T-helper 17 cell (primary cell): ENCODE data around the gene C11orf97. TPM values are rescaled to one million over a fixed set of nuclear protein-coding genes. Genes with fewer than 3 reads are reported as not detected.

Source experiments
- ATAC-seq: fragments of 150-1000 bp; cut with Tn5 transposase; 2 replicates; pipeline ENCODE4 v1.10.0; 2021; ENCODE audit warnings: mild to moderate bottlenecking, moderate library complexity
- DNase-seq, 3 donors: peaks; one replicate each; pipeline versions ENCODE4 v3.0.0 to v3.0.0-alpha.2; 2020 to 2021
- H3K9me3 ChIP-seq: one replicate; pipeline ENCODE4 v1.7.0; 2013; ENCODE audit warnings: low read length, mild to moderate bottlenecking; ENCODE audit not compliant: control insufficient read depth, poor library complexity, severe bottlenecking
- H3K27ac Mint-ChIP-seq: one replicate; pipeline ENCODE4 v1.8.0; 2022; ENCODE audit warnings: mild to moderate bottlenecking, moderate library complexity, mixed read lengths
- H3K27me3 Mint-ChIP-seq: one replicate; pipeline ENCODE4 v1.8.0; 2022; ENCODE audit warnings: mixed read lengths
- H3K36me3 Mint-ChIP-seq: one replicate; pipeline ENCODE4 v1.8.0; 2022; ENCODE audit warnings: low read depth, mixed read lengths
- H3K4me1 Mint-ChIP-seq: one replicate; pipeline ENCODE4 v1.8.0; 2022; ENCODE audit warnings: mild to moderate bottlenecking, mixed read lengths
- H3K4me3 Mint-ChIP-seq: one replicate; pipeline ENCODE4 v1.8.0; 2022; ENCODE audit warnings: mild to moderate bottlenecking, moderate library complexity, mixed read lengths
- total RNA-seq, 4 donors: library from RNA in 2 of 4; stranded (reverse) in 2 of 4; gene quantifications; one replicate each; pipeline ENCODE4 v1.2.3 and lab custom pipeline; 2022 to 2026

The C11orf97 gene
- total RNA-seq, 2 donors from 2014 or later = not detected

DNA sequence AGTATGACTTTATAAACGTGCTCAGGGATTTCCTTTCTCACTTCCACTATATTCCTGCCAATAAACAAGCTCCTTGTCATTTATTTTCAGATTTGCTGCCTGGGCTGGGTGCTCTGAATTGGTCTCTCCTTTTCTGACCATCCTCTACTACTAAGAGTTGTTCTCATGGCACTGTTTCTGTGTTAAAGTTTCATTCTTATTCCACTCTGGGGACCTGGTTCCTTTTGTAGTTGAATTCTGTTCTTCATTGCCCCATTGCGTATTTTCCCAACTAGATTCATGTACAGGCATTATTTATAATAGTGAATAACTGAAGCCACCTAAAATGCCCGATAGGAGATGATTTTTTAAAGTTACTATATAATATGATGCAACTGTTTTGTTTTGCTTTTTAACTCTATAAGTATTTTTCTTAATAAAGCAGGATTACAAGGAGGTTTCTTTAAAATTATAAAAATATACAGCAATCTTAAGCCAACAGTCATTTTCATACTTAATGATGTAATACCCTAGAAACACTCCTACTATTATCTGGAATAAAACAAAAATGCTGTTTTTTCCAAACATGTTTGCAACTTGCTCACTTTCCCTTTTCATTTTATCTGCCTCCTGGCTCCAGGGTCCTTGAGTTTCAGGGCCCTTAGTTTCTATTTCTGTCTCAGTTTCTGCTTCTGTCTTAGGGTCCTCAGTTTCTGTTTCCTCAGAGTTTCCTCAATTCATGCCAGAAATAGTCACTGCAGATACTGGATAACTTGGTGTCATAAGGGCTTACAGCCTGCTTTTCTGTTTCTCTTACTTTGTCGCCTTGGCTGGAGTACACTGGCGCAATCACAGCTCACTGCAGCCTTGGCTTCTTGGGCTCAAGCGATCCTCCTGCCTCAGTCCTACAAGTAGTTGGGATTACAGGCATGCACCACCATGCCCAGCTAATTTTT, 21.7 kb downstream of the C11orf97 start:
- Mint-ChIP-seq H3K27me3 (peaks cover 52% of the 10 kb centered on the region), H3K4me1 (no peaks in the 10 kb centered on the region), H3K4me3 (no peak overlapping the region), H3K36me3 (no peaks in the 10 kb centered on the region), H3K27ac (no peak overlapping the region)
- DNase-seq = no peak
- no peak for ATAC-seq
- H3K9me3 ChIP-seq = no peaks in the 10 kb centered on the region

DNA sequence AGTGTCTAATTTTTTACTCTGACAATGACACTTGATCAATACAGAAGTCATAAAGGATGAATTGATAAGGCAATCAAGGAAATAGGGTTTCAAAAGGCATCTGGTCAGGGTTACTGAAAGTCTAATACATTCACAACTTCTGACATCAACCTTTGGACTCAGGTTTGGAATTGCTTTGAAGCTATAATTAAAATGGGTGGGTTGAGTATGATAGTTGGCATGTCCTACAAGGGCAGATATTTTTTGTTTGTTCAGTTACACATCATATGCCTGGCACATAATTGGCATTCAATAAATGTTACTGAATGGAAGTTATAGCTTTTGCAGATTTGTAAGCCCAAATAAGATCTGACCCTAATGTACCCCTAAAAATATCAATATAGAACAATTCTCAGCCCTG, 24.1 kb downstream of the C11orf97 start:
- Mint-ChIP-seq H3K27me3 (peaks cover 40% of the 10 kb centered on the region), H3K4me3 (no peak overlapping the region), H3K4me1 (no peaks in the 10 kb centered on the region), H3K27ac (no peak overlapping the region), H3K36me3 (no peaks in the 10 kb centered on the region)
- ATAC-seq = no peak
- no peaks in the 10 kb centered on the region for H3K9me3 ChIP-seq
- no peak for DNase-seq

DNA sequence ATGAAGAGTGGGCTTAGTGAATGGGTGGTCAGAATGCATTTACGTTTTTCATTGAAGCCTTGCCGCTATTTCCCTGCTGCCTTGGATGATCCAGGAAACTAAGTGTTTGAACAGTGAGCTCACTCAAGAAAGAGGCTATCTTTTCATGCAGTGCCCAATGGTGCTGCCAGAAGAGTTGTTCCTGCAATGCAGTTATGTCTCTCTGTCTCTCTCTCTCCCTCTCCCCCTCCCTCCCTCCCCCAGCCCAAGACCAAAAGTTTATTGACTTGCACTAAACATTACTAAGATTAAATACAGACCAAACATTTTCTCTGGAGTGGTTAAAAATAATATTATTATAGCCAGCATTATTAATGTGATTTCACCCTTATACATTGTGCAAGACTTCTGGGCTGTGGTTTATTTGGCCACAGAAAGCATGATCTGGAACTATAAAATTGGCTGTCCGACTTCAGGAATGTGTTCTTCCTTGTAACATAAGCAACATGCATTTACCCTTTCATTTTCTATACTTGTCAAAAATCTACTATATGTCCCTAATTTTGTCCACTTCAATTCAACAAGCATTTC, 24.9 kb downstream of the C11orf97 start:
- H3K4me3 Mint-ChIP-seq = no peak overlapping the region
- no peaks in the 10 kb centered on the region for H3K36me3 Mint-ChIP-seq
- ATAC-seq (no peak), DNase-seq (no peak)
- no peaks in the 10 kb centered on the region for H3K4me1 Mint-ChIP-seq
- H3K27me3 Mint-ChIP-seq = peaks cover 40% of the 10 kb centered on the region
- H3K27ac Mint-ChIP-seq = no peak overlapping the region
- no peaks in the 10 kb centered on the region for H3K9me3 ChIP-seq

DNA sequence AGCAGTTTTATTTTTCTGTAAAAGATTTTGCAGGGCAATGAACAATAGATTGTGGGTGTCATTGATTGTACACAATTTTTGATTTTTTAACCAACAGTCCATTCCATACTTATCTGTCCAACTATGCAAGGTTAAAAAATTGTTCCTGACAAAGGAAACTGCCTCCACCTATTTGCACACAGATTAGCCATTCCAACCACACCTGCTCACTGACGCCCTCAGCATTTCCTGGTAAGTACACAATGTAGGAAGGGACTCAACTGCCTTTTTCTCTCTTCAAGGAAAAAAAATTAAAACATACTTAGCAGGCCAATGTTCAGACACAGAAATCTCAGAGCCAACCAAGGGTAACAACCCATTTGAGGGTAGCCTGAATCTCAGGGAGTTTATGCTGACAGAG, 27.2 kb downstream of the C11orf97 start:
- H3K4me1 Mint-ChIP-seq = peaks cover 2% of the 10 kb centered on the region
- H3K9me3 ChIP-seq = no peaks in the 10 kb centered on the region
- peaks cover 24% of the 10 kb centered on the region for H3K27me3 Mint-ChIP-seq
- H3K27ac Mint-ChIP-seq = no peak overlapping the region
- peaks cover 2% of the 10 kb centered on the region for H3K36me3 Mint-ChIP-seq
- ATAC-seq (no peak), DNase-seq (no peak)
- no peak overlapping the region for H3K4me3 Mint-ChIP-seq

DNA sequence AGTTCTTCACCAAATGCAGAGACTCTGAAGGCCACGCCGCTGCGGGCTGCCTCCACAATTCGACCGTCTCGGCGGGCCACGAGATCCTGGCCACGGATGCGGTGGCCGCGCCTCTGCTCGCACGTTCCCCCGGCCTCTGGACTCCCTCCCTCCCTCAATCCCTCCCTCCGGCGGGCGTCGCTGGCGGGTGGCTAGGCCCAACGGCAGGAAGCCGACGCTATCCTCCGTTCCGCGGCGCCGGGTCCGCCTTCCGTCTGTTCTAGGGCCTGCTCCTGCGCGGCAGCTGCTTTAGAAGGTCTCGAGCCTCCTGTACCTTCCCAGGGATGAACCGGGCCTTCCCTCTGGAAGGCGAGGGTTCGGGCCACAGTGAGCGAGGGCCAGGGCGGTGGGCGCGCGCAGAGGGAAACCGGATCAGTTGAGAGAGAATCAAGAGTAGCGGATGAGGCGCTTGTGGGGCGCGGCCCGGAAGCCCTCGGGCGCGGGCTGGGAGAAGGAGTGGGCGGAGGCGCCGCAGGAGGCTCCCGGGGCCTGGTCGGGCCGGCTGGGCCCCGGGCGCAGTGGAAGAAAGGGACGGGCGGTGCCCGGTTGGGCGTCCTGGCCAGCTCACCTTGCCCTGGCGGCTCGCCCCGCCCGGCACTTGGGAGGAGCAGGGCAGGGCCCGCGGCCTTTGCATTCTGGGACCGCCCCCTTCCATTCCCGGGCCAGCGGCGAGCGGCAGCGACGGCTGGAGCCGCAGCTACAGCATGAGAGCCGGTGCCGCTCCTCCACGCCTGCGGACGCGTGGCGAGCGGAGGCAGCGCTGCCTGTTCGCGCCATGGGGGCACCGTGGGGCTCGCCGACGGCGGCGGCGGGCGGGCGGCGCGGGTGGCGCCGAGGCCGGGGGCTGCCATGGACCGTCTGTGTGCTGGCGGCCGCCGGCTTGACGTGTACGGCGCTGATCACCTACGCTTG, 31.7 kb downstream of the C11orf97 start, which contains the start of gene FUT4:
Gene FUT4, plus strand, starts transcription at position 227 of the 951 bp plus-strand sequence. Its CDS starts 213 bp downstream, at position 440.
- peak within 1 kb of the TSS; percentile 99 for H3K4me3 Mint-ChIP-seq
- peak within 1 kb of the TSS; percentile 97 for H3K27ac Mint-ChIP-seq
- peak; percentile 82 for ATAC-seq

DNA sequence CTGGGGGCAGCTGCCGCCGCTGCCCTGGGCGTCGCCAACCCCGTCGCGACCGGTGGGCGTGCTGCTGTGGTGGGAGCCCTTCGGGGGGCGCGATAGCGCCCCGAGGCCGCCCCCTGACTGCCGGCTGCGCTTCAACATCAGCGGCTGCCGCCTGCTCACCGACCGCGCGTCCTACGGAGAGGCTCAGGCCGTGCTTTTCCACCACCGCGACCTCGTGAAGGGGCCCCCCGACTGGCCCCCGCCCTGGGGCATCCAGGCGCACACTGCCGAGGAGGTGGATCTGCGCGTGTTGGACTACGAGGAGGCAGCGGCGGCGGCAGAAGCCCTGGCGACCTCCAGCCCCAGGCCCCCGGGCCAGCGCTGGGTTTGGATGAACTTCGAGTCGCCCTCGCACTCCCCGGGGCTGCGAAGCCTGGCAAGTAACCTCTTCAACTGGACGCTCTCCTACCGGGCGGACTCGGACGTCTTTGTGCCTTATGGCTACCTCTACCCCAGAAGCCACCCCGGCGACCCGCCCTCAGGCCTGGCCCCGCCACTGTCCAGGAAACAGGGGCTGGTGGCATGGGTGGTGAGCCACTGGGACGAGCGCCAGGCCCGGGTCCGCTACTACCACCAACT, 32.5 kb downstream of the C11orf97 start:
- DNase-seq (no peak), ATAC-seq (peak; percentile 3)
- H3K9me3 ChIP-seq = no peaks in the 10 kb centered on the region
- H3K27me3 Mint-ChIP-seq = peaks cover under 1% of the 10 kb centered on the region
- H3K27ac Mint-ChIP-seq = peak overlapping the region; percentile 49
- peaks cover 2% of the 10 kb centered on the region for H3K36me3 Mint-ChIP-seq
- H3K4me1 Mint-ChIP-seq = peaks cover 22% of the 10 kb centered on the region
- peak overlapping the region; percentile 99 for H3K4me3 Mint-ChIP-seq

More for the DNA sequence above, 31.7 kb downstream of the C11orf97 start, which contains the start of gene FUT4:
- H3K4me1 Mint-ChIP-seq = peaks cover 20% of the 10 kb centered on the region
- peaks cover 2% of the 10 kb centered on the region for H3K36me3 Mint-ChIP-seq
- DNase-seq = peak; percentile 39 to 58 (median 51)
- H3K27me3 Mint-ChIP-seq = peaks cover 6% of the 10 kb centered on the region
- no peaks in the 10 kb centered on the region for H3K9me3 ChIP-seq

DNA sequence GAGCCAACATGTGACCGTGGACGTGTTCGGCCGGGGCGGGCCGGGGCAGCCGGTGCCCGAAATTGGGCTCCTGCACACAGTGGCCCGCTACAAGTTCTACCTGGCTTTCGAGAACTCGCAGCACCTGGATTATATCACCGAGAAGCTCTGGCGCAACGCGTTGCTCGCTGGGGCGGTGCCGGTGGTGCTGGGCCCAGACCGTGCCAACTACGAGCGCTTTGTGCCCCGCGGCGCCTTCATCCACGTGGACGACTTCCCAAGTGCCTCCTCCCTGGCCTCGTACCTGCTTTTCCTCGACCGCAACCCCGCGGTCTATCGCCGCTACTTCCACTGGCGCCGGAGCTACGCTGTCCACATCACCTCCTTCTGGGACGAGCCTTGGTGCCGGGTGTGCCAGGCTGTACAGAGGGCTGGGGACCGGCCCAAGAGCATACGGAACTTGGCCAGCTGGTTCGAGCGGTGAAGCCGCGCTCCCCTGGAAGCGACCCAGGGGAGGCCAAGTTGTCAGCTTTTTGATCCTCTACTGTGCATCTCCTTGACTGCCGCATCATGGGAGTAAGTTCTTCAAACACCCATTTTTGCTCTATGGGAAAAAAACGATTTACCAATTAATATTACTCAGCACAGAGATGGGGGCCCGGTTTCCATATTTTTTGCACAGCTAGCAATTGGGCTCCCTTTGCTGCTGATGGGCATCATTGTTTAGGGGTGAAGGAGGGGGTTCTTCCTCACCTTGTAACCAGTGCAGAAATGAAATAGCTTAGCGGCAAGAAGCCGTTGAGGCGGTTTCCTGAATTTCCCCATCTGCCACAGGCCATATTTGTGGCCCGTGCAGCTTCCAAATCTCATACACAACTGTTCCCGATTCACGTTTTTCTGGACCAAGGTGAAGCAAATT, 33.3 kb downstream of the C11orf97 start:
- DNase-seq (no peak), ATAC-seq (no peak)
- H3K27me3 Mint-ChIP-seq = no peaks in the 10 kb centered on the region
- peak overlapping the region; percentile 99 for H3K4me3 Mint-ChIP-seq
- H3K36me3 Mint-ChIP-seq = peaks cover 3% of the 10 kb centered on the region
- H3K4me1 Mint-ChIP-seq = peaks cover 28% of the 10 kb centered on the region
- no peaks in the 10 kb centered on the region for H3K9me3 ChIP-seq
- H3K27ac Mint-ChIP-seq = peak overlapping the region; percentile 49

DNA sequence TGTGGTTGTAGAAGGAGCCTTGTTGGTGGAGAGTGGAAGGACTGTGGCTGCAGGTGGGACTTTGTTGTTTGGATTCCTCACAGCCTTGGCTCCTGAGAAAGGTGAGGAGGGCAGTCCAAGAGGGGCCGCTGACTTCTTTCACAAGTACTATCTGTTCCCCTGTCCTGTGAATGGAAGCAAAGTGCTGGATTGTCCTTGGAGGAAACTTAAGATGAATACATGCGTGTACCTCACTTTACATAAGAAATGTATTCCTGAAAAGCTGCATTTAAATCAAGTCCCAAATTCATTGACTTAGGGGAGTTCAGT, 33.9 kb downstream of the C11orf97 start:
- no peaks in the 10 kb centered on the region for H3K9me3 ChIP-seq
- no peak for ATAC-seq
- Mint-ChIP-seq H3K4me3 (peak overlapping the region; percentile 99), H3K36me3 (peaks cover 4% of the 10 kb centered on the region), H3K27me3 (no peaks in the 10 kb centered on the region), H3K27ac (no peak overlapping the region), H3K4me1 (peaks cover 29% of the 10 kb centered on the region)
- DNase-seq = no peak

DNA sequence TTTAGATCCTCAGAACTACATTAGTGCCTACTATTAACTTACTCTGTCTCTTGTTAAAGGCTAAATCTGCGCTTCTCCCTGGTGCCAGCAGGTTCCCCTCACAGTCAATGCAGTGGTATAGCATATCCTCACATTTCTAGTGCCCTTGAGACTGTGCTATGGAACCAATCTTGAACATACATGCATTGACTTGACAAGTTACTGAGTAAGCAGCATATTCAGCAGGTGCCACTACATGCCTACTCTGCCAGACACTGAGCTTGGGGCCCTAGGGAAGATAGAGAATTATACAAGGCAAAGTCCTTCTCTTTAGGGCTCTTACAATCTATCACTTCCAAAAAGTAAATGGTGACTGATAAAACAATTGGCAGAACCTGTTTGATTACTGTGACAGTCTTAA, 34.6 kb downstream of the C11orf97 start:
- no peak for DNase-seq
- Mint-ChIP-seq H3K27me3 (no peaks in the 10 kb centered on the region), H3K36me3 (peaks cover 4% of the 10 kb centered on the region), H3K4me1 (peaks cover 29% of the 10 kb centered on the region), H3K27ac (no peak overlapping the region), H3K4me3 (peak overlapping the region; percentile 53)
- H3K9me3 ChIP-seq = no peaks in the 10 kb centered on the region
- no peak for ATAC-seq

DNA sequence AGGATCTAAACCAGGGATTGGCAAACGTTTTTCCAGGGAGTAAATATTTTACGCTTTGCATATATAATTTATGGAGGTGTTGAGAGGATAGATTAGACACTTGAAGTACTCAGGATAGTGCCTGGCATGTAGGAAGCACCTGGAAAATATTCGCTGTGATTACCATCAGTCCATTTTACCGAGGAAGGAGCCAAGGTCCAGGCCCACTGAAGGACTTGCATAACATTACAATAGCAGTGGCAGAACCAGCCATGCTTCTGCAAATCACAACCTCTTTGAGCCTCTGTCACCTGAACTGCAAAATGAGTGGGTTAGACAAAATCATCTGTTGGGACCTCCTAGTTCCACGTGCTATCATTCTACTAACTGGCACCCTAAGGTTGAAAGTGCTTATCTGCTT, 36.9 kb downstream of the C11orf97 start:
- DNase-seq (no peak), ATAC-seq (no peak)
- Mint-ChIP-seq H3K4me1 (peaks cover 28% of the 10 kb centered on the region), H3K27ac (no peak overlapping the region), H3K36me3 (peaks cover 2% of the 10 kb centered on the region), H3K27me3 (no peaks in the 10 kb centered on the region), H3K4me3 (no peak overlapping the region)
- no peaks in the 10 kb centered on the region for H3K9me3 ChIP-seq

DNA sequence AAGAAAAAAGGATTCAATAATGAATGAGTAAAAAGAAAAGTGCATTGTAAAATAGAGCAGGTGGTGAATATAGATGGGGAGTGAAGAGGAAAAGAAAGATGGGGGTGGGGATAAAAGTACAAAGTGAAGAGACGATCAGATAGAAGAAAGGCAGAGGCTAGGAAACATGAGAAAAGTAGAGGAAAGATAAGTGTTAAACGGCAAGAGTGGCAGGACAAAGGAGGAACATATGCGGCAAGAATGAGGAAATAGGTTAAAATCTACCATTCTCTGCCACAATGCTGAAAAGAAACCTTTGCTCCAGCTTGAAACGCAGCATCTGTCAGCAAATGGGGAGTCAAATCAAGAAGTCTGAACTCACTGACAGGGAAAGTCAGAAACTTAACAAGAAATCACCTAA, 38.3 kb downstream of the C11orf97 start:
- Mint-ChIP-seq H3K27me3 (no peaks in the 10 kb centered on the region), H3K27ac (no peak overlapping the region), H3K4me1 (peaks cover 27% of the 10 kb centered on the region), H3K36me3 (peaks cover 2% of the 10 kb centered on the region), H3K4me3 (peak overlapping the region; percentile 55)
- DNase-seq (no peak), ATAC-seq (no peak)
- no peaks in the 10 kb centered on the region for H3K9me3 ChIP-seq

DNA sequence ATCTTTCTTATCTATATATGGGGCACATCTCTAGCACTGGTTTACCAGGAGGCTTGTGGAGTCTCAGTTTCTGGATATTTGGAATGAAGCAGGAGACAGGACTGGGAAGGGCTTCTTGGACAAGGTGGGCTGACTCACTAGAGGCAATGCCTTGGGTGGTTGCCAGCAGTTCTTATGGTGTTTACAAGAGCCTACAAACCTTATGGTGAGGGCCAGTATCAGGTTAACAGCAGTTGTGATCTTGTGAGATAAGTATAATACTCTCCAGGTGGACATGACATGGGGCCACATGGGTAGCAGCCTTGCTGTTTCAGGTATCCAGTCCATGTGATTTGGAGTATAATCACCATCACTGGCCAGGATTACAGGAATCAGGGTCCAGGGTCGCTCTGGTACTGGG, 41.7 kb downstream of the C11orf97 start:
- H3K4me3 Mint-ChIP-seq = no peak overlapping the region
- peaks cover 2% of the 10 kb centered on the region for H3K36me3 Mint-ChIP-seq
- no peaks in the 10 kb centered on the region for H3K27me3 Mint-ChIP-seq
- DNase-seq (no peak), ATAC-seq (no peak)
- no peaks in the 10 kb centered on the region for H3K9me3 ChIP-seq
- no peak overlapping the region for H3K27ac Mint-ChIP-seq
- peaks cover 15% of the 10 kb centered on the region for H3K4me1 Mint-ChIP-seq
